Measurements from ENCODE around the gene TBX3.

DNA sequence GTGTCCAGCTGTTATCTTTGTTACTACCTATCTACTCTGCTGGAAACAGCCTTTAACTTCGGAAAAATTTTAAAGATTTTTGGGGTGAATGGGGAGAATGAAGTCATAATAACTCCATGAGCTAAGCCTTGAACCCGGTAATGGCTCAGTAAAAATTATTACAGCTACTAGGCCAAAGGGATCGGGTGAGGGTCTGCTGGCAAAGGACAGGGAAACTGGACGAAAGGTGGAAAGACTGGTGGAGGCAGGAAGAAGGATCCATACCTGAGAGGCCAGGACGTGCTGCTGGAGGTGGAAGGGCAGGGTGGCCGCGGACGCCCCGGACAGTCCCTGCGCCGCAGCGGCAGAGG is 10.1 kb downstream of the TBX3 start:
- TF ChIP-seq, protein P1, sequence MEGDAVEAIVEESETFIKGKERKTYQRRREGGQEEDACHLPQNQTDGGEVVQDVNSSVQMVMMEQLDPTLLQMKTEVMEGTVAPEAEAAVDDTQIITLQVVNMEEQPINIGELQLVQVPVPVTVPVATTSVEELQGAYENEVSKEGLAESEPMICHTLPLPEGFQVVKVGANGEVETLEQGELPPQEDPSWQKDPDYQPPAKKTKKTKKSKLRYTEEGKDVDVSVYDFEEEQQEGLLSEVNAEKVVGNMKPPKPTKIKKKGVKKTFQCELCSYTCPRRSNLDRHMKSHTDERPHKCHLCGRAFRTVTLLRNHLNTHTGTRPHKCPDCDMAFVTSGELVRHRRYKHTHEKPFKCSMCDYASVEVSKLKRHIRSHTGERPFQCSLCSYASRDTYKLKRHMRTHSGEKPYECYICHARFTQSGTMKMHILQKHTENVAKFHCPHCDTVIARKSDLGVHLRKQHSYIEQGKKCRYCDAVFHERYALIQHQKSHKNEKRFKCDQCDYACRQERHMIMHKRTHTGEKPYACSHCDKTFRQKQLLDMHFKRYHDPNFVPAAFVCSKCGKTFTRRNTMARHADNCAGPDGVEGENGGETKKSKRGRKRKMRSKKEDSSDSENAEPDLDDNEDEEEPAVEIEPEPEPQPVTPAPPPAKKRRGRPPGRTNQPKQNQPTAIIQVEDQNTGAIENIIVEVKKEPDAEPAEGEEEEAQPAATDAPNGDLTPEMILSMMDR (IDR thresholded peaks at IDR 0.05; ENCODE audit: borderline replicate concordance, extremely low read depth, low read length, poor library complexity, severe bottlenecking) = no peak
- TF ChIP-seq EZH2 (IDR thresholded peaks at IDR 0.05; ENCODE audit: borderline replicate concordance, low read depth, low read length, severe bottlenecking) = no peak
